Thyroid gland (tissue), 4 donors: ENCODE results near the gene UQCRHL. TPM values are rescaled to one million over a fixed set of nuclear protein-coding genes. Genes with fewer than 3 reads are reported as not detected.

ENCODE experiments used
- DNase-seq, 2 donors: peaks; one replicate each; pipeline ENCODE4 v3.0.0-alpha.2; 2019
- H3K27ac ChIP-seq, 3 donors: fragments of 200-600 bp; sonication (generic); 1 replicate in 2 of 3; 2 replicates in 1 of 3; pipeline ENCODE4 v1.5.1; 2016 to 2019; ENCODE audit warnings: mild to moderate bottlenecking in 1 of 3, moderate library complexity in 1 of 3
- H3K27me3 ChIP-seq: fragments of 200-600 bp; sonication (generic); one replicate; pipeline ENCODE4 v1.5.1; 2019
- H3K36me3 ChIP-seq, 2 donors: fragments of 200-600 bp; sonication (generic); one replicate each; pipeline ENCODE4 v1.5.1; 2016 to 2019
- H3K4me1 ChIP-seq, 2 donors: fragments of 200-600 bp; sonication (generic); one replicate each; pipeline ENCODE4 v1.5.1; 2017 to 2019
- H3K4me3 ChIP-seq, 3 donors: fragments of 200-600 bp; sonication (generic); replicated peaks in 1 of 3; 1 replicate in 2 of 3; 2 replicates in 1 of 3; pipeline ENCODE4 v1.5.1; 2016; ENCODE audit warnings: mild to moderate bottlenecking in 1 of 3
- H3K9me3 ChIP-seq: fragments of 200-600 bp; sonication (generic); one replicate; pipeline ENCODE4 v1.5.1; 2017
- CTCF ChIP-seq, 6 experiments: fragments of 200-600 bp in 3 of 6; fragments of 450-650 bp in 3 of 6; sonication (generic) in 3 of 6; IDR thresholded peaks; one replicate each; pipeline ENCODE4 v1.5.1; 2016 to 2019; ENCODE audit warnings: antibody characterized with exemption in 6 of 6, mild to moderate bottlenecking in 2 of 6, inconsistent platforms in 1 of 6, moderate library complexity in 1 of 6
- POLR2A ChIP-seq, 2 donors: fragments of 450-650 bp; IDR thresholded peaks; one replicate each; pipeline ENCODE4 v1.6.1; 2017; ENCODE audit warnings: antibody characterized with exemption in 2 of 2, mild to moderate bottlenecking in 2 of 2, moderate library complexity in 1 of 2
- WGBS, 2 donors: methylation state at CpG; one replicate each; pipeline ENCODE4 v1.1.5; 2017; 5-methylcytosine and 5-hydroxymethylcytosine counted together
- intact Hi-C: fragments of 100-400 bp; cut with DNase I; formaldehyde crosslinking; loops from one replicate; pipeline ENCODE4 v1.15.1; 2023
- total RNA-seq, 4 donors: library from RNA; depleted of rRNA; stranded (reverse); fragments of >200 nt; gene quantifications; one replicate each; pipeline ENCODE4 v1.2.3, GENCODE V29; 2016

Gene UQCRHL
- total RNA-seq, 4 donors from 2014 or later = 0.81 to 1.3 (median 1.00) TPM

- DNase-seq = no peak
- Histone ChIP-seq H3K27ac (no peak overlapping the region), H3K4me1 (no peaks in the 10 kb centered on the region), H3K9me3 (no peaks in the 10 kb centered on the region), H3K4me3 (no peak overlapping the region), H3K36me3 (no peaks in the 10 kb centered on the region), H3K27me3 (no peaks in the 10 kb centered on the region)
- no peak for TF ChIP-seq CTCF (IDR thresholded peaks at IDR 0.05)
- WGBS, 2 donors = 100% methylated on average over 1 of the region's 1 CpG; no CpG with 5 or more reads in 1 of the 2 donors
- intact Hi-C loops = no loop called here
Observed at GRCh38 chr1:15808955-15809354, 1.5 kb upstream of the UQCRHL start.

GRCh38 chr1:15807121-15807520 lies 328 bp downstream of the UQCRHL start:
- no peak for DNase-seq
- no peaks in the 10 kb centered on the region for H3K4me1 ChIP-seq
- H3K27me3 ChIP-seq = no peaks in the 10 kb centered on the region
- no peaks in the 10 kb centered on the region for H3K9me3 ChIP-seq
- no peak overlapping the region for H3K27ac ChIP-seq
- no peaks in the 10 kb centered on the region for H3K36me3 ChIP-seq
- H3K4me3 ChIP-seq = no peak overlapping the region
- WGBS, 2 donors = 86 to 91% methylated on average over 10 of the region's 10 CpGs
- intact Hi-C loops = no loop called here
- no peak for TF ChIP-seq POLR2A (IDR thresholded peaks at IDR 0.05)
- TF ChIP-seq CTCF (IDR thresholded peaks at IDR 0.05) = no peak

DNA sequence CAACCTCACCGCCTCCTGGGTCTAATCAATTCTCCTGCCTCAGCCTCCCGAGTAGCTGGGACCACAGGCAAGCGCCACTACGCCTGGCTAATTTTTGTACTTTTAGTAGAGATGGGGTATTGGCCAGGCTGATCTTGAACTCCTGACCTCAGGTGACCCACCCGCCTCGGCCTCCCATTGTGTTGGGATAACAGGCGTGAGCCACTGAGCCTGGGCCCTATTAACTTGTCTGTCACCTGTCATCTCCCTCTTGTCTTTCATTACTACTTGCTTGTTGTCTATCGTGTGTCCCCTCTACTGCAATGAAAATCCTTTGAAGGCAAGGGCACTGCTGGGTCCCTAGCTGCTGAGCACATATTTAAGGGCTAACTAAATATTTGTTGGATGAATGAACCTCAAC lies 3.4 kb downstream of the UQCRHL start:
- no peak overlapping the region for H3K4me3 ChIP-seq
- TF ChIP-seq POLR2A (IDR thresholded peaks at IDR 0.05) = no peak
- TF ChIP-seq CTCF (IDR thresholded peaks at IDR 0.05) = no peak
- no peaks in the 10 kb centered on the region for H3K27me3 ChIP-seq
- H3K4me1 ChIP-seq = peaks cover 22 to 27% of the 10 kb centered on the region in 2 donors
- H3K9me3 ChIP-seq = no peaks in the 10 kb centered on the region
- no peak for DNase-seq
- H3K27ac ChIP-seq = no peak overlapping the region
- WGBS, 2 donors = 79 to 84% methylated on average over 8 of the region's 8 CpGs
- H3K36me3 ChIP-seq = no peaks in the 10 kb centered on the region
- intact Hi-C loops = no loop called here

GRCh38 chr1:15803380-15803779 lies 4.1 kb downstream of the UQCRHL start:
- peaks cover 25 to 33% of the 10 kb centered on the region in 2 donors for H3K4me1 ChIP-seq
- peak in 1 of 2 donors; percentile 23 for DNase-seq
- WGBS, 2 donors = 46 to 58% methylated on average over 4 of the region's 4 CpGs
- no peak for TF ChIP-seq POLR2A (IDR thresholded peaks at IDR 0.05)
- TF ChIP-seq CTCF (IDR thresholded peaks at IDR 0.05) = peak in 4 of 6 experiments; percentile 22 to 44 (median 42)
- H3K4me3 ChIP-seq = no peak overlapping the region
- intact Hi-C loops = no loop called here
- no peaks in the 10 kb centered on the region for H3K27me3 ChIP-seq
- no peak overlapping the region for H3K27ac ChIP-seq
- no peaks in the 10 kb centered on the region for H3K36me3 ChIP-seq
- no peaks in the 10 kb centered on the region for H3K9me3 ChIP-seq

DNA sequence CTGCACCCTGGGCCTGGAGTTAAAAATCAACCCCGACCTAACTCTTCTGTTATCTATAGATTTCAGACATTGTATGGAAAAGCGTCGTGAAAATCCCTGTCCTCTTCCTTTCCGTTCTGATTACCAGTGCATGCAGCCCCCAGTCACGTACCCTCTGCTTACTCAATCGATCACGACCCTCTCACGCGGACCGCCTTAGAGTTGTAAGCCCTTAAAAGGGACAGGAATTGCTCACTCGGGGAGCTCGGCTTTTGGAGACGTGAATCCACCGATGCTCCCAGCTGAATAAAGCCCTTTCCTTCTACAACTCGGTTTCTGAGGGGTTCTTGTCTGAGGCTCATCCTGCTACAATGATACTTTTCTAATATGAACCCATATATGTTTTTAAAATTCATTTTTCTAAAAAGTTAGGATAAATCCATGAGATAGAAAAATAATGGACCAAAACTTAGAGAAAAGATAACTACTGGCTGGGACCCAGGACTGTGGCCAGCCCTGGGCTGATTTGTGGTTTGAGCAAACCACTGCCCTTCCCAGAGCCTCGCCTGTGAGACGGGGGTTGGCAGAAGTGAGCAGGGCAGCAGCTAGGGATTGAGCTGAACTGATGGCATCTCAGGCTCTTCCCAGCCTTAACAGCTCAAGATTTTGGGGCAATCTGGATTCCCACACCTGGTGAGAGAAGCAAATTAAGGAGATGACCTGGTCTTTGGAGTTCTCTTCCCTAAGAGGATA lies 5.0 kb downstream of the UQCRHL start:
- no peaks in the 10 kb centered on the region for H3K27me3 ChIP-seq
- TF ChIP-seq POLR2A (IDR thresholded peaks at IDR 0.05) = no peak
- TF ChIP-seq CTCF (IDR thresholded peaks at IDR 0.05) = no peak
- no peak for DNase-seq
- H3K27ac ChIP-seq = no peak overlapping the region
- H3K36me3 ChIP-seq = no peaks in the 10 kb centered on the region
- intact Hi-C loops = no loop called here
- H3K4me3 ChIP-seq = no peak overlapping the region
- no peaks in the 10 kb centered on the region for H3K9me3 ChIP-seq
- peaks cover 25 to 42% of the 10 kb centered on the region in 2 donors for H3K4me1 ChIP-seq
- WGBS, 2 donors = 82 to 86% methylated on average over 17 of the region's 17 CpGs
